ENCODE data around the gene LENEP. TPM values are rescaled to one million over a fixed set of nuclear protein-coding genes. Genes with fewer than 3 reads are reported as not detected.

The LENEP gene
- total RNA-seq, 1 donor from 2014 or later = 0.98 TPM

- intact Hi-C loops (cut with micrococcal nuclease) = no loop called here
These were observed 26.2 kb downstream of the LENEP start for GRCh38 chr1:155019377-155020245.

GRCh38 chr1:155022136-155022926 lies 28.9 kb downstream of the LENEP start:
- intact Hi-C loops (cut with micrococcal nuclease) = no loop called here

GRCh38 chr1:155022927-155023236 lies 29.5 kb downstream of the LENEP start:
- intact Hi-C loops (cut with micrococcal nuclease) = no loop called here

- intact Hi-C loops (cut with micrococcal nuclease) = no loop called here
These were observed 30.2 kb downstream of the LENEP start for GRCh38 chr1:155023627-155024026.

GRCh38 chr1:155024315-155024714 lies 30.9 kb downstream of the LENEP start:
- intact Hi-C loops (cut with micrococcal nuclease) = no loop called here

- intact Hi-C loops (cut with micrococcal nuclease) = no loop called here
These were observed 32.8 kb downstream of the LENEP start for GRCh38 chr1:155026154-155026553.

- intact Hi-C loops (cut with micrococcal nuclease) = no loop called here
These were observed 33.2 kb downstream of the LENEP start for GRCh38 chr1:155026588-155026987.

- intact Hi-C loops (cut with micrococcal nuclease) = no loop called here
These were observed 36.3 kb downstream of the LENEP start for GRCh38 chr1:155029513-155030242.

GRCh38 chr1:155030243-155030795 lies 36.9 kb downstream of the LENEP start:
- intact Hi-C loops (cut with micrococcal nuclease) = no loop called here

- intact Hi-C loops (cut with micrococcal nuclease) = no loop called here
These were observed 37.5 kb downstream of the LENEP start for GRCh38 chr1:155030899-155031298.

- intact Hi-C loops (cut with micrococcal nuclease) = no loop called here
These were observed 39.5 kb downstream of the LENEP start for GRCh38 chr1:155032886-155033285.

- intact Hi-C loops (cut with micrococcal nuclease) = no loop called here
These were observed 40.1 kb downstream of the LENEP start, which contains the start of the genes DCST1 and DCST2 for GRCh38 chr1:155033524-155033923. Gene DCST1, plus strand, starts transcription at chr1:155033824. Its CDS starts 213 bp downstream, at chr1:155034037. Gene DCST2, minus strand, starts transcription at chr1:155033781. Its CDS starts 80 bp downstream, at chr1:155033701.

GRCh38 chr1:155034318-155035208 lies 41.2 kb downstream of the LENEP start:
- intact Hi-C loops (cut with micrococcal nuclease) = no loop called here

GRCh38 chr1:155035936-155036335 lies 42.5 kb downstream of the LENEP start:
- intact Hi-C loops (cut with micrococcal nuclease) = no loop called here

- intact Hi-C loops (cut with micrococcal nuclease) = no loop called here
These were observed 43.7 kb downstream of the LENEP start for GRCh38 chr1:155037043-155037442.

GRCh38 chr1:155037851-155038441 lies 44.6 kb downstream of the LENEP start:
- intact Hi-C loops (cut with micrococcal nuclease) = no loop called here

GRCh38 chr1:155038602-155039307 lies 45.4 kb downstream of the LENEP start:
- intact Hi-C loops (cut with micrococcal nuclease) = no loop called here

- intact Hi-C loops (cut with micrococcal nuclease) = no loop called here
These were observed 45.9 kb downstream of the LENEP start for GRCh38 chr1:155039308-155039669.

GRCh38 chr1:155040358-155041093 lies 47.1 kb downstream of the LENEP start:
- intact Hi-C loops (cut with micrococcal nuclease) = no loop called here
